SK-N-MC (cell line): Measurements from ENCODE around the gene CLCN7.

Source experiments
- DNase-seq: peaks from one replicate; pipeline ENCODE4 v3.0.0-alpha.2; 2011; ENCODE audit warnings: low read depth, low spot score
- H3K27ac ChIP-seq: fragments of 200-600 bp; sonication (generic); 2 replicates; pipeline ENCODE4 v1.5.1; 2016; ENCODE audit warnings: mixed run types
- H3K36me3 ChIP-seq: fragments of 200-600 bp; sonication (generic); 2 replicates; pipeline ENCODE4 v1.6.1; 2017; ENCODE audit warnings: antibody characterized with exemption, low read length, mixed read lengths; ENCODE audit not compliant: insufficient read depth
- H3K4me3 ChIP-seq: fragments of 200-600 bp; sonication (generic); 2 replicates; pipeline ENCODE4 v1.5.1; 2016
- H3K9ac ChIP-seq: fragments of 200-600 bp; sonication (generic); 2 replicates; pipeline ENCODE4 v1.8.0; 2017; ENCODE audit warnings: mixed run types, mixed read lengths; ENCODE audit not compliant: insufficient read length
- H3K9me3 ChIP-seq: fragments of 200-600 bp; sonication (generic); 2 replicates; pipeline ENCODE4 v1.6.1; 2017; ENCODE audit warnings: low read depth, mild to moderate bottlenecking, antibody characterized with exemption, low read length, moderate library complexity, mixed read lengths
- EZH2 ChIP-seq: fragments of 200-600 bp; sonication (generic); IDR thresholded peaks from one replicate; pipeline ENCODE4 v1.6.1; 2017; ENCODE audit warnings: antibody characterized with exemption
- FOXP2 ChIP-seq: optimal IDR thresholded peaks from 2 replicates; pipeline ENCODE3; 2011; ENCODE audit warnings: mild to moderate bottlenecking, moderate library complexity; ENCODE audit not compliant: insufficient read depth; ENCODE audit errors: extremely low read length, control extremely low read depth
- POLR2AphosphoS5 ChIP-seq: IDR thresholded peaks from 2 replicates; pipeline ENCODE4 v1.6.1; 2012; ENCODE audit warnings: mild to moderate bottlenecking, low read depth, low read length, borderline replicate concordance

CLCN7 gene

GRCh38 chr16:1403733-1404132, 71.1 kb downstream of the CLCN7 start:
- H3K4me3 ChIP-seq = no peak overlapping the region
- H3K9ac ChIP-seq = no peak overlapping the region
- TF ChIP-seq POLR2AphosphoS5 = no peak
- TF ChIP-seq FOXP2 = no peak
- TF ChIP-seq EZH2 = no peak
- no peaks in the 10 kb centered on the region for H3K36me3 ChIP-seq
- no peak overlapping the region for H3K27ac ChIP-seq
- H3K9me3 ChIP-seq = no peaks in the 10 kb centered on the region
- DNase-seq = no peak

GRCh38 chr16:1403036-1403435, 71.8 kb downstream of the CLCN7 start:
- H3K4me3 ChIP-seq = no peak overlapping the region

GRCh38 chr16:1401758-1402154, 73.1 kb downstream of the CLCN7 start:
- no peak for DNase-seq
- Histone ChIP-seq H3K9me3 (no peaks in the 10 kb centered on the region), H3K36me3 (no peaks in the 10 kb centered on the region), H3K9ac (no peak overlapping the region), H3K27ac (no peak overlapping the region), H3K4me3 (no peak overlapping the region)
- TF ChIP-seq POLR2AphosphoS5 (no peak), EZH2 (no peak), FOXP2 (no peak)

More at GRCh38 chr16:1403036-1403435, 71.8 kb downstream of the CLCN7 start:
- TF ChIP-seq FOXP2 (no peak), EZH2 (no peak), POLR2AphosphoS5 (no peak)
- no peaks in the 10 kb centered on the region for H3K36me3 ChIP-seq
- H3K27ac ChIP-seq = no peak overlapping the region
- H3K9ac ChIP-seq = no peak overlapping the region
- H3K9me3 ChIP-seq = no peaks in the 10 kb centered on the region
- DNase-seq = no peak

GRCh38 chr16:1401061-1401757, 73.6 kb downstream of the CLCN7 start:
- no peak for DNase-seq
- Histone ChIP-seq H3K9ac (no peak overlapping the region), H3K36me3 (no peaks in the 10 kb centered on the region), H3K4me3 (no peak overlapping the region), H3K27ac (no peak overlapping the region), H3K9me3 (no peaks in the 10 kb centered on the region)
- no peak for TF ChIP-seq FOXP2
- no peak for TF ChIP-seq EZH2
- no peak for TF ChIP-seq POLR2AphosphoS5

GRCh38 chr16:1398826-1399581, 75.8 kb downstream of the CLCN7 start:
- H3K36me3 ChIP-seq = no peaks in the 10 kb centered on the region
- TF ChIP-seq EZH2 = no peak
- TF ChIP-seq FOXP2 = no peak
- no peak for TF ChIP-seq POLR2AphosphoS5
- no peak overlapping the region for H3K9ac ChIP-seq

GRCh38 chr16:1398351-1398750, 76.5 kb downstream of the CLCN7 start:
- H3K9me3 ChIP-seq = no peaks in the 10 kb centered on the region
- no peak overlapping the region for H3K4me3 ChIP-seq
- no peak for TF ChIP-seq EZH2
- TF ChIP-seq POLR2AphosphoS5 = no peak
- no peak for TF ChIP-seq FOXP2
- H3K36me3 ChIP-seq = no peaks in the 10 kb centered on the region
- no peak overlapping the region for H3K27ac ChIP-seq
- H3K9ac ChIP-seq = no peak overlapping the region
- DNase-seq = no peak

More at GRCh38 chr16:1398826-1399581, 75.8 kb downstream of the CLCN7 start:
- Histone ChIP-seq H3K4me3 (no peak overlapping the region), H3K27ac (no peak overlapping the region), H3K9me3 (no peaks in the 10 kb centered on the region)
- no peak for DNase-seq

- TF ChIP-seq POLR2AphosphoS5 = no peak
- no peak for TF ChIP-seq EZH2
- TF ChIP-seq FOXP2 = no peak
- DNase-seq = no peak
Measured at GRCh38 chr16:1397779-1398178, 77.0 kb downstream of the CLCN7 start.

GRCh38 chr16:1395444-1396031, 79.3 kb downstream of the CLCN7 start:
- H3K9ac ChIP-seq = no peak overlapping the region
- TF ChIP-seq POLR2AphosphoS5 = no peak
- TF ChIP-seq EZH2 = no peak
- TF ChIP-seq FOXP2 = no peak
- DNase-seq = no peak
- H3K4me3 ChIP-seq = no peak overlapping the region
- H3K27ac ChIP-seq = no peak overlapping the region
- no peaks in the 10 kb centered on the region for H3K9me3 ChIP-seq
- no peaks in the 10 kb centered on the region for H3K36me3 ChIP-seq

More at GRCh38 chr16:1397779-1398178, 77.0 kb downstream of the CLCN7 start:
- H3K36me3 ChIP-seq = no peaks in the 10 kb centered on the region
- no peak overlapping the region for H3K27ac ChIP-seq
- no peak overlapping the region for H3K9ac ChIP-seq
- H3K9me3 ChIP-seq = no peaks in the 10 kb centered on the region
- no peak overlapping the region for H3K4me3 ChIP-seq
